Retinal pigment epithelial cell (primary cell): ENCODE data around the gene FGD4.
A peak's percentile ranks its signal among the peaks of the same experiment; 100 is the strongest.

Experiments used
- DNase-seq: peaks from one replicate; pipeline ENCODE4 v3.0.0-alpha.2; 2010; ENCODE audit warnings: low read depth
- H3K4me3 ChIP-seq: 2 replicates; pipeline ENCODE4 v1.5.1; 2011; ENCODE audit warnings: mild to moderate bottlenecking, low read length, control low read depth, moderate library complexity
- CTCF ChIP-seq: conservative IDR thresholded peaks from 2 replicates; pipeline ENCODE4 v1.5.1; 2011; ENCODE audit warnings: low read depth, low read length, control low read depth, inconsistent platforms

The FGD4 gene

DNA sequence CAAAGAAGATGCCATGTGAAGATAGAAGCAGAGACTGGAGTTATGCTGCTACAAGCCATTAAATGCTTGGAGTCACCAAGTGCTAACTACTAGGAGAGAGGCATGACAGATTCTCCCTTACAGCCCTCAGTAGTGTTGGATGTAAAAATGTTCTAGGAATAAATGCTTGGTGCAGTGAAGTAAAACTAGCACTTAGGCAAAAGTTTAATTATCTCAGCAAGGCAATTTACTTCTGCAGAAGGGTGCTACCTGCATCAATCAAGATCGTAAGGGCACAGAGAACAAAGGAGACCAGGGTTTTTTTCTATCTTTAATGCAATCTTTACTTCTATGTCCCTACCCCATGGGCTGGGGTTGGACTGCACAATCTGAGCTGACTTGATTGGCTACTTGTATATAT lies 270.2 kb downstream of the FGD4 start:
- TF ChIP-seq CTCF, result no peak
- no peak for DNase-seq
- no peak overlapping the region for H3K4me3 ChIP-seq

- no peak overlapping the region for H3K4me3 ChIP-seq
- no peak for DNase-seq
- TF ChIP-seq CTCF, result peak; percentile 74
Observed at GRCh38 chr12:32671930-32672780, 272.8 kb downstream of the FGD4 start.

DNA sequence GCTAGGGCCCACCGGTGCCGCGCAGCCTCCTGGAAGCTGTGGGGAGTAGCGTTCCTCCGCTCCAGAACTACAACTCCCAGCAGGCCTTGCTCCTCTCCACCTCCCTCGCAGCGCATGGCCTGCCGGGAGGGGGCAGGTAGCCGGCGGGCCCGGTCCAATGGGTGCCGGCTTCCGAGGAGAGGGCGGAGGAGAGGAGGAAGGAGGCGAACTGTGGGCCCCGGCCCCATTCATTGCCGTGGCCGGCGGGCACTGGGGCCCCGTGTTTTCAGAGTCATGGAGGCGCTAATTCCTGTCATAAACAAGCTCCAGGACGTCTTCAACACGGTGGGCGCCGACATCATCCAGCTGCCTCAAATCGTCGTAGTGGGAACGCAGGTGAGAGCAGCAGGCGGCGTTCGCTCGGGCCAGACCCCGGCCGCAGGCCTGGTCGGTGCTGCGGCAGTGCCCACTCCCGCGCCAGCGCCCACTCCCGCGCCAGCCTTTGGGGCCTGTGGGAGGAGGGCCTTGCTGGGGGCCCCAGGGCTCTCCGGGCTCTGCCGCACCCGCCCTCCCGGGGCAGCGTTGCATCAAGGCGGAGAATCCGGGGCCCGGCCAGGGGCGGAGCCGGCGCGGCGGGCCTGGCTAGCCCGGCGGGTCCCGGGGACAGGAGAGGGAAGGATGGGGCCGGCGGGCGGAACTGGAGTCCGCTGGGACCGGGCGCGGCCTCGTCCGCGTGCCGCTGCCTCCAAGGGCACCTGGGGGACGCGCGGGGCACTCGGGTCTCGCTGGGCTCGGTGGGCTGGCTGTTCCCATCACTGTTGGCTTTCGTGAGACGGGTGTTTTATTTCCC lies 279.9 kb downstream of the FGD4 start, which contains the start of gene DNM1L:
Gene DNM1L, plus strand, starts transcription at position 211 of the 829 bp plus-strand sequence. Its CDS starts 63 bp downstream, at position 274.
- no peak for TF ChIP-seq CTCF
- DNase-seq, result peak; percentile 90
- peak within 1 kb of the TSS; percentile 73 for H3K4me3 ChIP-seq

- no peak for TF ChIP-seq CTCF
- peak overlapping the region; percentile 73 for H3K4me3 ChIP-seq
- no peak for DNase-seq
Observed at GRCh38 chr12:32679920-32680237, 280.5 kb downstream of the FGD4 start.

DNA sequence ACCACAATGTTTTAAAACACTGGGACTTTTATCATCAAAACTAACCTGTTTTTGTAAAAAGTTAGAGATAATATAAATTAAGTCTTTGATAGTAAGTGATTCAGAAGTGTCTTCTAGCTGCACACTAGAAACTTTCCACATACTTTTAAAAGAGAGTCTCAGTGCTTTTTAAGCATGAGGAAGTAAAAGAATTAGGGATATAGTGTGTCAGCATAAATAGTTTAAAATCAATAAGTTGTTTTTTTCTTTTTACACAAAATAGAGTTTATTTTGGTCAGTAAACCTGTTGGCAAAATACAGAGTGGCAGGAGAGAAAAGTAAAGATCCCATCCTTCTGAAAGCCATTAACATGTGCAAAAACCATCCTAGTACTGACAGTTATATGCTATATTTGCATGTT lies 281.4 kb downstream of the FGD4 start:
- H3K4me3 ChIP-seq, result peak overlapping the region; percentile 73
- no peak for TF ChIP-seq CTCF
- DNase-seq, result no peak

DNA sequence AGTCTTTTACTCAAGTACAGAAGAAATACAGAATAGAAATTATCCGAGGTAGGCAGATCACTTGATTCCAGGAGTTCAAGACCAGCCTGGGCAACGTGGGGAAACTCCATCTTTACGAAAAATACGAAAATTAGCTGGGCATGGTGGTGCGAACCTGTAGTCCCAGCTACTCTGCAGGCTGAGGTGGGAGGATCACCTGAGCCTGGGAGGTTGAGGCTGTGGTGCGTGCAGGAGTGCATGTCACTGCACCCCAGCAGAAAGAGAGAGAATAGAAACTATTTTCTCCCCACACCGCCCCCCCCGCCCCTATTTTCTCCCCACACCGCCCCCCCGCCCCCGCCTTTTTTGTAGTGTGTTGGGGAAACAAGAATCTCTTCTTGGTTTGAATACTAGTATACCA lies 281.9 kb downstream of the FGD4 start:
- no peak for TF ChIP-seq CTCF
- no peak overlapping the region for H3K4me3 ChIP-seq
- DNase-seq, result no peak
